T-helper 9 cell (primary cell): ENCODE results near the gene TM9SF3.

Experiments
- DNase-seq: peaks from one replicate; pipeline ENCODE4 v3.0.0-alpha.2; 2020
- total RNA-seq, 2 donors: gene quantifications; one replicate each; lab custom pipeline; 2026; lab: John Stamatoyannopoulos, UW

Gene TM9SF3
- 178 to 254 reads per million in 2 donors for total RNA-seq

DNA sequence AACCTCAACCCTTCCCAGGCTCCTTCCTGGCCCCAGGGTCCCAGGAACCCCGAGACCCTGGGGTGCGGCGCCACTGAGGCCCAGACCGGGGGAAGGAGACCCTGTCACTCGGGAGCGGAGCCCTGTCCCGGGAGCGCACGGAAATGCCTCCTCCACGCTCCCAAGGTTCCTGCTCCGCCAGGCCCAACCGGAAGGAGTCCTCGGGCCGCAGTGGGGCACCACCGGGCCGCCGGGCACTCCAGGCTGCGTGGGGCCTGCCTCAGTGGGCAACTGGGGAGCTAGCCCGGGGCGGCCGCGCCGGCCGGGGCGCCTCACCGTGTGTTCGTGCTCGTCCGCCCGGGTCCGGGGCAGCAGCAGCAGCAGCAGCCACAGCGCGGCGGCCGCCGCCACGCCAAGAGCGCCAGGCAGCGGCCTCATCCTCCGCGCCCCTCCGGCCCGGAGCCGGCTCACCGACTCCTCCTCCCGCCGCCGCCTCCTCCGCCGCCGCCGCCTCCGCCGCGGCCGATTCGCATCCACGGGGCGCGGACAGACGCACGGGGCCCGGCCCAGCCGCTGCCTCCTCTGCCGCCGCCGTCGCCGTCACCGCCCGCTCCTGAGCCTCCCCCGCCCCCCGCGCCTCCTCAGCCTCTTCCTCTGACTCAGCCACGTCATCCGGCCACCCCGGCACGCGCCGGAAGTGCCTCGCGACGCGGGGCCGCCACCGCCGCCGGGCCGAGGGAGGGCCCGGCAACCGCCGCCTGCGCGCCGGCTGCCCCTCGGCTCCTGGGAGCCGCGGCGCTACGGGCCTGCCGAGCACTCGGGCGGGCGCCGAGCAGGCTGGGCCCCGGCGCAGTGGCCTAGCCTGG is at the start of gene TM9SF3:
Gene TM9SF3 (minus strand): TSS at position 594 of the 845 bp plus-strand sequence. CDS start 177 bp downstream, at position 417.
- peak; percentile 93 for DNase-seq

DNA sequence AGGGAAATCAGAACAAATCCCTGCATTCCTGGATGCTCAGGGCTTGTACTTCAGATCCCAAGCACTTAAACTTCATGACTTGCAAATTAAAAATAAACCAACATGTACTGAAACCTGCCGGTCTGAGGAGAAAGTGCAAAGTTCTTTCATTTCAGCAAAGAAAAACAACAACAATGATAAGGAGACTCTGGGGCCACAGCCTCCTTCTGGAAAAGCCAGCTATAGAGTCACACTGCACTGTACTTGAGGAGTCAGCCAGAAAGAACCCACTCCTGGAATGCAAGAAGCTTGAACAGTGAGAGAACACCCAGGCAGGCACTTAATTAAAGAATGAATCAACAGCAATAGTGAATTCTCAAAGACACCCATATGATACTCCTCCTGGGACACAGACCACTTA is 49.7 kb upstream of the TM9SF3 start:
- no peak for DNase-seq

DNA sequence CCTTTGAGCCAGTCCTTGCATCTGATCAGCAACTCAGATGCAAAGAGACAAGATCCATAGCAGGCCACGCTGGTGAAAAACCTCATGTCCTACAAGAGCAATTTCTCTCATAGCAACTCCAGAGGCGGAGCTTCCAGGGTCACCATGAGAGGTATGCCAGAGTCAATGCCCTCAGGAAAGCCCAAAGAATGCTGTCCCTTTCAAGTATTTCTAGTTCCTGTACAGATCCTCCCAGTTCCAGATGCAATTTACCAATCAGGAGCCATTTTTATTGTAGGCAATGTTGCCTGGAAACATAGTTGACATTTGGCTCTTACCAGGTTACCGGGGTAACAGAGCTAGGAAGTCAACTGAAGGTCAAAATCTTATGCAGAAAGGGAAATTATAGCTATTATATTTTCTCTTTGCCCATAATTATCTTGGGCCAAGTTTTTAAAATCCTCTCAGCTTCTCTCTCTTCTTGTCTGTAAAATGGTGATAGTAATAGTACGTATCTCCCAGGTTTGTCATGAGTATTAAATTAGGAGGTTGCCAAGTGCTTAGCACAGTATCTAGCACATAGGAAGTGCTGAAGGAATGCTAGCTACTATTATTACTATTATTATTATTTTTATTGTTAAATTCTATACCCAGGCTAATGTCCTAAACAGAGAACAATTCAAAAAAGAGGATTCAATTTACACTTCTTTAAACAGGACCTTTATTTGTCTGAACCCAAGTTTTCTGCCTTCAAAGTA is 46.3 kb upstream of the TM9SF3 start:
- DNase-seq: no peak

DNA sequence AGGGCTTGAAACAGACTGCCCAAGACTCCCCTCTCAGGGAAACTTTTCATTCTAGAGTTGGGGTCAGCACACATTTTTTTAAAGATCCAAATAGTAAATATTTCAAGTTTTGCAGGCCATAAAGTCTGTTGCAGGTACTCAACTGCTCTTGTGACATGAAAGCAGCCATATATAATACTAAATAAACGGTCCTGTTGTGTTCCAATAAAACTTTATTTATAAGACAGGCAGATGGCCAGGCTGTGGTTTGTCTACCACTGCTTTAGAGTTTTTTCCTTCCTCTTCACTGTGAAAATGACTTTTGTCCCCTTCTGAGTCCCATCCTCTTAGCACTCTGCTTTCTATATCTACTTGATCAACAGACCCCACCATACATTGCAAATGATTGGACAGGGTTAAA is 40.5 kb upstream of the TM9SF3 start:
- no peak for DNase-seq

DNA sequence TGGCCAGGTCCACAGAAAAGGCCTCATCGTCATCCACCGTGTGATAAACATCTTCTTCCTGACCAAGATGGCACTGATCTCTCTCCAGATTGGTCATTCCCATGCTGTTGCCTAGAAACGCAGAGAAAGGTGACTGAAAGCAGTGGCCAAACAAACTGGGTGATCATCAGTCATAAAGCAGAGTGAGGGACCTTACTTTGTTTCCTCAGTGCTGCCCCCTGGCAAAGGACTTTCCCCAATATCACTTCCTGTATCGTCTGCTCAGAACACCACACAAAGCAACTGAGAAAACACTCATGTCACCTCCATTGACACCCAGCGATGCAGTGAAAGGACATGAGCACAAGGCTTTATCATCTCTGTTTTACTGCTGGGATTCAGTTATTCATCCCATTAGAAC is 40.0 kb upstream of the TM9SF3 start:
- DNase-seq: no peak

DNA sequence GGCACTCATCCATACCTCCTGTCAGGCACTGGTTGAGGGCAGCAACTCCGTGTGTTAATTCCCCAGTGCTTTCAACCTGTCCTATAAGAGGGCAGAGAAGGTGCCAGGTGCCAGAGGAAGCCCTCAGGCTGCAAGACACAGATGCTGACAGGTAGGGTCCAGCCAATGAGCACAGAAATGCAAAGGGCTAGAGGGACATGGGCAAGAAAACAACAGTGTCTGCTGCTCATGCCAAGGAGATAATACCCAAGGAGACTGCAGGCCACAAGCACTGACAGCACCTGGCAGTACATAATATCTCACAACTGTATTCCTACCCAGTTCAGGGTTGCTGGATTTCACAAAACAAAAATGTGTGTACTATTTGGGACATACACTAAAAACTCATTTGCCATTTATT is 38.4 kb upstream of the TM9SF3 start:
- DNase-seq: no peak

DNA sequence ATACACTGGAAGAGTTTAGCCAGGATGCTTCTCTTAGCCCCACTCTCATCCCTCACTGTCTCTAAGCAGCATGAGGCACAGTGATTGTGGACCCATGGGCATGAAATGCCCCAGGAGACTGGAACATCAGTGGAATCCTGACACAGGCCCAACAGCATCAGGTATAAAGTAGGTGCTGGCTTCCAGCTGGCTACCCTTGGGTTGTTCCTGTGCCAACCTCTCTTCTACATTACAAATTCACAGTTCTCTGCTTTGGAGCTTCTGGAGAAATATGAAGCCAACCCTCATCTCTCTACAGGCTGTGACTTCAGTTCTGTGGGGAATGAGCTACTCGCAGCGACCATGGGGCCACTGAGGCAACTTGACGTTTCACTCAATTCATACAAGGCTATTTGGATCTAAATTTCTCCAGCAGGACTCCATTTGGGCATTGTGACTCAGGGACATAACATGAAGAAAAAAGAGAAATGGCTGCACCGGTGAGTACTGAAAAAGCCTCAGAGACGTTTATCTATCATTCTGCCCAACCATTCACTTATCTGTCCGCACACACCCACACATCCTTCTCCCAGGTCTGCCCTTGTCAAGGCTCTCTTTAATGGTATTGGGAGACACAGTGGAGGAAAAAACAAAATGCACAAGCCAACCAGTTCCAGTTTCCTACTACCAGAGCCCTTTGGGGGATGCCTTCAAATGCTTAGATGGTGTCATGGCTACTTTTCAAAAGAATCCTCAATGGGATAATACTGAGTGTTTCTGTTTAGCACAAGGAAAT is 35.4 kb upstream of the TM9SF3 start:
- no peak for DNase-seq

DNA sequence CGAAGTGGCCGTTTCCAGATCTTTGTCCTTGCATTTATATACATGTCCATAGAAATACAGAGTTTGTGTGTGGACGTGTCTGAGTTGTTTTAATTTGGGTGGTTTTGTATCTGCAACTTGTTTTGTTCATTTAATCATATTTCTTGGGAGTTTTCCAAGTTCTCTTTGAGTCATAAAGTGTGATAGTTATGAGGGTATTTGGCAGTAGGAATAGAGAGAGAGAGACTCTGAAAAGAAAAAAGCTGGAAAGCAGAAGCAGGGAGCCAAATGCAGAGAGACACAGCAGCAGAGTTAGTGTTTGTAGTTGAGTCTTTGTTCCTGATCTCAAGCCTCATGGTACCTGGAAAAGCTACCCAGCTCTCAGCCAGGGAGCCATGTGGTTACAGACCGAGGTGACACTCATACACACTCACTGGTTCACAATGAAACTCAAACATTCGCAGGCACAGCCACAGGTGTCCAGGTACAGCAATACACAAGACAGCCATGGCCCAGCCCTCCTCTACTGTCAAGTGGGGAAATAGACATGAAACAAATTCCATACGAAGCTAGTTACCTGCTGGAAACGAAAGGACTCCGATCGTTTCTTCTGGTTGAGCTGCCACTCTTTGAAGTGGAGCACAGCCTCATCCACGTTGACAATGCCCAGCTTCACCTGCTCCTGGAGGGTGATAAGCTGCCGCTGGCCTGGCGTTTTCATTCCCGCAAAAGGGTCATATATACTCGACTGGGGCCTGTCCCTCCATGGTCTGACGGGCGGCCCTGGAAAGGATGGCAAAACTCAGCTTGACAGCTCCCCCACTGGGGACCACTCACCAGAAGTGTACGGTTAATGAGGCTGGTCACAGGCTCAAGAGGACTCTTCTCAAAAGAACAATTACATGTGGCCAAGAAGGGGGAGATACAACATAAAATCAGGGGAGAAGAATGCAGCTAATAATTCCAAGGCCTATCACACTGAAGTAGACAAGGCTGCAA is 33.3 kb upstream of the TM9SF3 start:
- DNase-seq: no peak

DNA sequence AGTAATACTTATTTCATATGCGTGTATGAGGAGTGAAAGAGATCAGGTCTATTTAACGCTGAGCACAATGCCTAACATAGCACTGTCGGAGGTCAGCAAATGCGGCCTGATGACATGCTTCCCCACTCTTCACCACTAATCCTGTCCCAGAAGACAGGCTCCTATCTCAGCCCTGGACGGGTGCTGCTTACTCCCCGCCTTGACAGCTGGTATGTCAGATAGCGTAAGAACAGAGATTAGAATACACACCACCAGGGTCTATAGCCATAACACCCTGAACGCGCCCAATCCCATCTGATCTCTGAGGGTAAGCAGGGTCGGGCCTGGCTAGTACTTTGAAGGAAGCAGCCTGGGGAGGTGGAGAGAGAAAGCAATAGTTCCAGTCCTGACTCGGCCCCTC is 32.3 kb upstream of the TM9SF3 start:
- no peak for DNase-seq

DNA sequence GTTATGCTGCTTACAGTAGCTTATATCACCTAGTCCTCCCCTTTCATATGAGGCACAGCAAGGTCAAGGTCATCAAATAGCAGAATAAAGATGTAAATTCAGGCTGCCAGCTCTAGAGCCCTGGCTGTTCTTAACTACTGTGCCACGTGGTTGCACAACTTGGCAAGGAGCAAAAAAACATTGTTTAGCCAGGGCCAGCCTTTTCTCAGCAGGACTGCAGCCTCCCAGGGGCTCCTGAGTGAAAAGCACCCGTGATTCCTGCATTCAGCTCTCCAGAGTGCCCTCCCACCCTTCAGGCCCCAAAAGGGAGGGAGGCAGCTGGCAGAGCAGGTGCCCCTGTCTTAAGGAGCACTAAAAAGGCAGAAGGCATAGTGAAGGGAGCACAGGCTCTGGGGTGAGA is 31.8 kb upstream of the TM9SF3 start:
- DNase-seq: no peak

DNA sequence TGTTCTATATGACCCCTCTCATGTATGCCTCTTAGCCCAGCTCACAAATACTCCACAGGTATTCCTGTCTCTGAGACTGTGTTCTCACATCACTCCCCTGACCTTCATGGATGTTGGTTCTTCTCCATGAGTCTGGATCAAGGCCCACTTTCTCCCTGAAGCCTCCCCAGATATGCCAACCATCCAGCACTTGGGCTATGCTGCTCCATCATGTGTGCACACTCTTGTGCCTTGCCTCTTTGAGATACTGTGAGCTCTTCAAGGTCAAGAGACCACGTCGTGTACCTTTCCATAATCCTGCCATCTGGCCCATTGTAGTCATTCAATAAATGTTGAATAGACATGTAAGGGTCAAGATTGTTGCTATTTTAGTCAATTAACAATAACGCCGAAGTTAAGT is 30.1 kb upstream of the TM9SF3 start:
- no peak for DNase-seq

DNA sequence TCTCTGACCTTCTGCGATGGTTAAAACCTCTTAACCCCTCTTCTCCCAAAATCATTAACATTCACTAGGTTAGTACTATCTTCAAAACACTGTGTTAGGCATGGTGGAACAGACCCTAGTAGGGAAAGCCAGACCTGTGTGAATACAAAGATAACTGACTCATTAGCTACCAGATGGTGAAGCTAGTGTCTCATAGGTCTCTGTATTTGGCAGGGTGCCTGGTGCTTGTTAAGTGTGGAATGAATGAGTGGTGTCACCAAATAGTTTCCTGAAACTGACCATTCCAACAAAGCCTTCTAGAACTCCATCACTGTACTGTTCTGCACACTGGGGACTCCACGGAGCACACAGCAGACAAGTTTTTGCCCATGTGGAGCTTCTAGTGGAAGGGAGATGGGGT is 27.7 kb upstream of the TM9SF3 start:
- DNase-seq: no peak

DNA sequence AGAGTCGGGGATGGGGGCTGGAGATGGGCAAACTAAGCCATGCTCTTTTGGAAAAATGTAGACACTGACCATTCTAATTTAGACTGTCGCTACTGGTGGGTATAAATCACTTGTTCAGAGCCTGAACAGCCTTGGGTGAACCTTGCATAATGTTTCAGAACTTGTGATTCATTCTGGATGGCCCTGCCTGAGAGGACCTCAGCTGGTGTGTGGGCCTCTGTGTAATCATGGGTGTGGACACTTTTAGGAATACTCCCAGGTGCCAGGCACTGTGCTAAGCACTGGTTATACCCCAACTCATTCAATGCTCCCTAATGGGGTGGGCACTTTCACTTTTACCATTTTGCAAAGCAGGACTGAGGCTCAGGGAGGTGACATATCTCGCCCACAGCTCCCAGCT is 26.8 kb upstream of the TM9SF3 start:
- DNase-seq: no peak

DNA sequence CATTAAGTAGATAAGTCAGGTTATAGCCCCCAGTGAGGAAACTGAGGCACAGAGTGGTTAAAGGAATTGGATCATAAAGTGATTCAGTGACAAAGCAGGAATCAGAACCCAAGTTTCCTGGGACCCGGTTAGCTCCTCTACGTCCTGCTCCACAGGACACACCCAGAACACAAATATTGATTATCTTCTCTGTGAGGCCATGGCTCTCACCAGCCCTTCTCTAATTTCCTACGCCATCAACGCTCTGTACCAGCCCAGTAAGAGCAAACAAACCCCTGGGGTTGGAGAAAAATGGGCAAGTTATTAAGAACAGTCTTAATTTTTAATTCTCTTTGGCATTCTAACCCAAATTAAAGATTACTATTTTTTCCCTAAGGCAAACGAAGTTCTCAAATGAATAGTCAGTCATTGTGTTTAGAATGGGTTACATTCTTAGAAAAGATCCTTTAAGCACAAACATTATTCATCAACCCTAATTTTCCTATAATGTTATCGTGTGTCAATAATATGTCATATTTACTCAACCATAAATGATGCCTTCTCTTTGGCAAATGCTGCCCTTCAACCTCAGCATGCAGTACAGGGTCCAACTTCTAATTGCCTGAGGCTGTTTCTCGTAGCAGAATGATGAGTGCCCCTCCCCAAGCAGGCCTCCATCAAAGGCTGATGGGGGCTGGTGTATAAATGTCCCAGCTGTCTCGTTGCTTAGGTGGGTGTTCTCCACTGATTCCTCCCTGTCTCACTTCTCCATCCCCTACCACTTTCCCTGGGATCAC is 25.4 kb upstream of the TM9SF3 start:
- DNase-seq: no peak

DNA sequence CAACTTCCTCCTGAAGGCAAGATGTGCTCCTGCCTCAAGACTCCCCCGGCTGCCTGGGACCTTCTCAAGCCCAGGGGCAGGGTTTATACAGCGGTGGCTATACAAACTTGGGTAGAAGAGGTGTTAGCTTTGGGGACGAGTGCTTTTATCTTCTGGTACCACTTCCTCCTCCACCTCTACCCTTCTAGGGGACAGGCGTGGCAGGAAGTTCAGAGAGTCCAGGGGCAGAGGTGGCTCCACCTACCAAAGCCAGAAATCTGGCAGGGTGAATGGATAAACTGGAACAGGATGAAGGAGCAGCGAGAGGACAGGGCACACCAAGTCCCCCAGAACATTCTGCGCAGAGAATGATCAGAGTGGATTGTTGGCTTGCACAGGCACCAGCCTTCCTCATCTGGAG is 24.0 kb upstream of the TM9SF3 start:
- DNase-seq: no peak

DNA sequence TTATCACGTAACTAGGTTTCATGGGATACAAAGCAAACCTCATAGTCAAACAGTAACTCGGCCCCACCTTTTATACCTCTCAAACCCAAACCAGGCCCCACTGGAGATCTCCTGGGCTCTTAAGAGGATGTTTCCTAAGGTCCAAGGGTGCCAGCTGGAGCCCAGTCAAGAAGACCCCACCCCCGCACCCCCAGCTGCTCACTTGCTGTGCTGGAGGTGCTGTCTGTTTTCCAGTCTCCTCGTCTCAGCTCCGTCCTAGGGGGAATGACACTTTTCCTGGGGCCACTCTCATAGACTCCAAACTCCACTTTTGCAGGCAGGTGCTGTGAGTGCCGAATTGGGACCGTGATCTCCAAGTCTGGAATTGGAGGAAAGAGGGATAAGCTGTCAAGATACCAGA is 22.7 kb upstream of the TM9SF3 start:
- no peak for DNase-seq

DNA sequence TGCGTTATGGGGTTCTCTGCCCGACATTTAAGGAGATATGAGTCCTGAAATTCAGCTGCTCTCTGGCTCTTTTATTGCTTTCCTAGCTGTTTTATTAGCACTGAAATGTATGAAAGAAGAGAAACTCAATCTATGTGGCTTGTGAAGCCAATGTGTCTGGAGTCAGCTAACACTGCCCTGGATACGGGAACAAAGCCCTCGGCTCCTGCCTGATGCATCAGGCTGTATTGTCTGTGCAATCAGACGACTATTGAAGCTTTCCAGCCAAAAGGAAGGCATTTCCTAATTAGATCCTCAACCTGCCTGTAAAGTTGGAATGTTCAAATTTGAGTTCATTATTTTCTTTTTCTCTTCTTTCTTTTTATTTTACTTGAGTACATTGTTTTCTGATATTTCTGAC is 22.0 kb upstream of the TM9SF3 start:
- DNase-seq: no peak

DNA sequence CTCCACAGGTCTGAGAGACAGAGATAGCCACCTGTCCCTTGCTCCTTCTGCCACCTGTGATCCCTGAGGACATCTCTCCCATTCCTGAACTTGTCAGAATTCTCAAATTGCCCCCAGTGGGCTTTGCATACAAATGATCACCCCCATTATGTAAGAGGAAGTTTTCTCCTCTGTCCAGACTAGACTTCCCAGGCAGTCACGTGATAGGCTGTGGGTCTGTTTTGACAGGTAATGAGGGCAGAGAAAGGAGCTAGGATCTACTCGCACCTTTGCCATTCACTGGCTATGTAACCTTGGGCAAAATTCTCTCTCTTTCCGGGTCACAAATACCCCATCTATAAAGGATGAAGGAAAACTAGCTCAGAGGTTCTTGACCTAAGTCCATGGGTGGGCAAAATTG is 21.4 kb upstream of the TM9SF3 start:
- no peak for DNase-seq

DNA sequence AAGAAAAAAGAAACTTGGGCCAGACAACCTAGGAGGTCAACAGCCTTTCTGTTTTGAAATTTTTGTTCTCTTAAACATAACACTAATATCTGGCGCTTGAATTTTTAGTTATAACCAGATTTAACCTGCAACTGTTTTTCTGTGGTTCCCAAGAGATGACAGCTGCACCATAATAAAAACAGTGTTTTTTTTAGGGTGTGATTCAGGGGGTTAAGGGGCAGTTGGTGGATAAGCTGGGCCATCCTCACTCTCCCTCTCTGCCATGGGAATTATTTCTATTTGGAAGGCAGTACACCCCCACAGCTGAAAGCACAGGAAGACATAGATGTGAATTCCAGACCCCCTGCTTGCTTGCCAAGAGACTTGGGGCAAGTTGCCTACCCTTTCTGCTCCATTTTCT is 20.1 kb upstream of the TM9SF3 start:
- no peak for DNase-seq

DNA sequence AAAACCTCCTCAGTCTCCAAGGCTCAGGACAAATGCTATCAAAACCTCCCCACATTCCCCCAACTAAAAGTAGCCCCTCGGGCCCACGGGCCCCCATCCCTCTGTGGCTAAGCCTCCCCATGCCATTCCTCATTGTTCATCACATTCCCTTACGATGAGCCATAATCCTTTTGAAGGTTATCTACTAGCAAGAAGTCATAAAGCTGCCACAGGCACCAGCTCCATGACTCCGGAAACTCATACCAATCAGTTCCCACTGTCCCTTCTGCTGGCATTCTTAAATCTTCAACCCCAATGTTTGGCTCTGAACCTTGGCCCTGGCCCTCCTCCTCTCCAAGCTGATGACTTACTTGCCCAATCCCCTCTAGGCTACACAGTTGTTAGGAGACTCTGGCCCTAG is 19.4 kb upstream of the TM9SF3 start:
- no peak for DNase-seq

DNA sequence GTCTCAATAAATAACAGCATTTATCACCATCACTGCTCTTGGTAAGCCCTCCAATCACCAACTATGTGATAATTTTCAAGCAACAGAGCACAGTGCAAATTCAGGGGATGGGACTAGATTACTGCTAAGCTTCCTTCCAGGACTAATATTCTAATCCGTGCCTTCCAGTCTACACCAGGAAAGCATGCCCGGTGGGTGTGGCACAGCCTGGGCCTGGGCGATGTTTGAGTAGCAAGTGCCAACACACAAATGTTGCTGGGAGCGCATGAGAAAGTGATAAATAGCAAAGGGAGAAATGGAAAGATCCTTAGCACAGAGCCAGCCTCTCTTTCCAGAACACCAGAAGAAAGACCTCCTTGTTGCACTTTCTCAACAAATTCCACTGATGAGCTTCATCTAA is 13.5 kb upstream of the TM9SF3 start:
- DNase-seq: no peak
